ENCODE results near the gene GLG1.
A peak's percentile ranks its signal among the peaks of the same experiment; 100 is the strongest.
"Not testable (repeated sequence)": the region's sequence is repeated elsewhere in the genome, so short reads cannot be mapped to it uniquely, and the experiment has no call there.

GLG1 gene

GRCh38 chr16:74606521-74607309, at the start of gene GLG1:
Gene GLG1 (minus strand): TSS chr16:74607114. CDS start chr16:74607094, 20 bp downstream.
- DNase-seq (ENCODE audit: low spot score) = peak; percentile 90

- no peak for DNase-seq (ENCODE audit: low spot score)
Observed at GRCh38 chr16:74654536-74655050, 47.7 kb upstream of the GLG1 start.

GRCh38 chr16:74652883-74653282, 46.0 kb upstream of the GLG1 start:
- not testable (repeated sequence) for DNase-seq (ENCODE audit: low spot score)

- DNase-seq (ENCODE audit: low spot score) = no peak
Observed at GRCh38 chr16:74652249-74652648, 45.3 kb upstream of the GLG1 start.

GRCh38 chr16:74651841-74652240, 44.9 kb upstream of the GLG1 start:
- DNase-seq (ENCODE audit: low spot score) = no peak

- no peak for DNase-seq (ENCODE audit: low spot score)
Observed at GRCh38 chr16:74650966-74651567, 44.2 kb upstream of the GLG1 start.

- DNase-seq (ENCODE audit: low spot score) = no peak
Observed at GRCh38 chr16:74649839-74650504, 43.1 kb upstream of the GLG1 start.

- DNase-seq (ENCODE audit: low spot score) = no peak
Observed at GRCh38 chr16:74641969-74642368, 35.1 kb upstream of the GLG1 start.

GRCh38 chr16:74637742-74638453, 31.0 kb upstream of the GLG1 start:
- no peak for DNase-seq (ENCODE audit: low spot score)

- no peak for DNase-seq (ENCODE audit: low spot score)
Observed at GRCh38 chr16:74635303-74635702, 28.4 kb upstream of the GLG1 start.

- no peak for DNase-seq (ENCODE audit: low spot score)
Observed at GRCh38 chr16:74633686-74634085, 26.8 kb upstream of the GLG1 start.

- DNase-seq (ENCODE audit: low spot score) = no peak
Observed at GRCh38 chr16:74627506-74628220, 20.7 kb upstream of the GLG1 start.

- DNase-seq (ENCODE audit: low spot score) = peak; percentile 22
Observed at GRCh38 chr16:74626741-74627416, 20.0 kb upstream of the GLG1 start.

- no peak for DNase-seq (ENCODE audit: low spot score)
Observed at GRCh38 chr16:74625500-74626350, 18.8 kb upstream of the GLG1 start.

- DNase-seq (ENCODE audit: low spot score) = no peak
Observed at GRCh38 chr16:74623839-74624235, 16.9 kb upstream of the GLG1 start.

- DNase-seq (ENCODE audit: low spot score) = peak; percentile 41
Observed at GRCh38 chr16:74623214-74623838, 16.4 kb upstream of the GLG1 start.

GRCh38 chr16:74622005-74622404, 15.1 kb upstream of the GLG1 start:
- no peak for DNase-seq (ENCODE audit: low spot score)

- DNase-seq (ENCODE audit: low spot score) = no peak
Observed at GRCh38 chr16:74617206-74617788, 10.4 kb upstream of the GLG1 start.

- no peak for DNase-seq (ENCODE audit: low spot score)
Observed at GRCh38 chr16:74611721-74612120, 4.8 kb upstream of the GLG1 start.
